Upper lobe of right lung (tissue), 1 donor: Measurements from ENCODE around the gene FOXN1. TPM values are rescaled to one million over a fixed set of nuclear protein-coding genes. Genes with fewer than 3 reads are reported as not detected.

ENCODE experiments used
- ATAC-seq: fragments of 200-7000 bp; cut with Tn5 transposase; one replicate; pipeline ENCODE4 v1.9.1; 2020; ENCODE audit warnings: mild to moderate bottlenecking, moderate library complexity
- DNase-seq: peaks from one replicate; pipeline ENCODE4 v3.0.0-alpha.2; 2020
- H3K27ac ChIP-seq: fragments of 200-600 bp; one replicate; pipeline ENCODE4 v1.8.0; 2022
- H3K27me3 ChIP-seq: fragments of 200-600 bp; one replicate; pipeline ENCODE4 v1.8.0; 2022; ENCODE audit warnings: mild to moderate bottlenecking
- H3K36me3 ChIP-seq: fragments of 200-600 bp; one replicate; pipeline ENCODE4 v1.8.0; 2022
- H3K4me1 ChIP-seq: fragments of 200-600 bp; one replicate; pipeline ENCODE4 v1.8.0; 2022
- H3K4me3 ChIP-seq: fragments of 200-600 bp; one replicate; pipeline ENCODE4 v1.8.0; 2022; ENCODE audit warnings: mild to moderate bottlenecking
- H3K9me3 ChIP-seq: fragments of 200-600 bp; one replicate; pipeline ENCODE4 v1.8.0; 2022
- intact Hi-C: fragments of 100-400 bp; cut with DNase I; formaldehyde crosslinking; loops from one replicate; pipeline ENCODE4 v1.11.0; 2022
- total RNA-seq: library from RNA; stranded (reverse); fragmentation: NEBNext Ultra II Directional; extraction: Animal tissue kit (Norgen Biotek cat#: 25700); gene quantifications from one replicate; pipeline ENCODE4 v1.2.1, GENCODE V29; 2021
- TF ChIP-seq, protein P1 (sequence below): fragments of 200-600 bp; IDR thresholded peaks from one replicate; pipeline ENCODE4 v1.8.0; 2022; ENCODE audit warnings: antibody characterized with exemption
- donor health status: DM: no; HTN: yes; CAD: no; lungs with severe emphysema.

Gene FOXN1
- total RNA-seq, 1 donor from 2014 or later = 0.35 TPM

DNA sequence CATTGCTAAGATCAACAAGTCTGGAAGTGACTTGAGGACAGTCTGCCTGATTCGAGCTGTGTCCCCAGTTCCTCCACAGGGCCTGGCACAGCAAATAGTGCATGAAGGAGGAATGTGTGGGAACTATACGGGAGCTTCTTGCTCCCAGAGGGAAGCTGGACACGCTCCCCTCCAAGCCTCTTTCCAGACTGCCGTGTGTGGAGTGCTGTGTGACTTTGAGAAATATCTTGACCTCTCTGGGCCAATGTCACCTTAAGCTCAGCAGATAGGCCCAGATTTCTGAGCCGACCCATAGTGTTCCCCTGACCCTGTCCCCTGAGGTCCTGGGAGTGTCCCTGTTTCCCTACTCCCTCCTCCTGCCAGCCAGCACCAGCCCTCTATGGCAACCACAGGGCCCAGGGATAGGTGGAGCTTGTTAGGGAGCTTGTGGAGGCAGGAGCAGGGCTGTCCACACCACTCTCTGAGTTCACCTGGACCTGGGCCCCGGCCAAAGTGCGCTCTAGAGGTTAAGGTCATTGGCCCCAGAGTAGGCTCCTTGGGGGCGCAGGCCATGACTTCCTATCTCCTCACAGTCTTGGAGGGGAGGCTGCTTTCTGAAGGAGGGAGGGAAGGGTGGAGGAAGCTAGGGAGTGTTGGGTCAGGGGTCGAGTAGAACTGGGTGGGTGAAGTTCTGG, 6.3 kb upstream of the FOXN1 start:
- no peak overlapping the region for H3K4me3 ChIP-seq
- H3K27me3 ChIP-seq = no peaks in the 10 kb centered on the region
- ATAC-seq (no peak), DNase-seq (no peak)
- intact Hi-C loops = loop anchor here (5.0 kb wide), 1 partner anchor 112 kb away; the partner anchor contains the start of gene RSKR
- H3K9me3 ChIP-seq = no peaks in the 10 kb centered on the region
- TF ChIP-seq, protein P1, sequence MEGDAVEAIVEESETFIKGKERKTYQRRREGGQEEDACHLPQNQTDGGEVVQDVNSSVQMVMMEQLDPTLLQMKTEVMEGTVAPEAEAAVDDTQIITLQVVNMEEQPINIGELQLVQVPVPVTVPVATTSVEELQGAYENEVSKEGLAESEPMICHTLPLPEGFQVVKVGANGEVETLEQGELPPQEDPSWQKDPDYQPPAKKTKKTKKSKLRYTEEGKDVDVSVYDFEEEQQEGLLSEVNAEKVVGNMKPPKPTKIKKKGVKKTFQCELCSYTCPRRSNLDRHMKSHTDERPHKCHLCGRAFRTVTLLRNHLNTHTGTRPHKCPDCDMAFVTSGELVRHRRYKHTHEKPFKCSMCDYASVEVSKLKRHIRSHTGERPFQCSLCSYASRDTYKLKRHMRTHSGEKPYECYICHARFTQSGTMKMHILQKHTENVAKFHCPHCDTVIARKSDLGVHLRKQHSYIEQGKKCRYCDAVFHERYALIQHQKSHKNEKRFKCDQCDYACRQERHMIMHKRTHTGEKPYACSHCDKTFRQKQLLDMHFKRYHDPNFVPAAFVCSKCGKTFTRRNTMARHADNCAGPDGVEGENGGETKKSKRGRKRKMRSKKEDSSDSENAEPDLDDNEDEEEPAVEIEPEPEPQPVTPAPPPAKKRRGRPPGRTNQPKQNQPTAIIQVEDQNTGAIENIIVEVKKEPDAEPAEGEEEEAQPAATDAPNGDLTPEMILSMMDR = no peak
- no peaks in the 10 kb centered on the region for H3K36me3 ChIP-seq
- no peak overlapping the region for H3K27ac ChIP-seq
- H3K4me1 ChIP-seq = no peaks in the 10 kb centered on the region

DNA sequence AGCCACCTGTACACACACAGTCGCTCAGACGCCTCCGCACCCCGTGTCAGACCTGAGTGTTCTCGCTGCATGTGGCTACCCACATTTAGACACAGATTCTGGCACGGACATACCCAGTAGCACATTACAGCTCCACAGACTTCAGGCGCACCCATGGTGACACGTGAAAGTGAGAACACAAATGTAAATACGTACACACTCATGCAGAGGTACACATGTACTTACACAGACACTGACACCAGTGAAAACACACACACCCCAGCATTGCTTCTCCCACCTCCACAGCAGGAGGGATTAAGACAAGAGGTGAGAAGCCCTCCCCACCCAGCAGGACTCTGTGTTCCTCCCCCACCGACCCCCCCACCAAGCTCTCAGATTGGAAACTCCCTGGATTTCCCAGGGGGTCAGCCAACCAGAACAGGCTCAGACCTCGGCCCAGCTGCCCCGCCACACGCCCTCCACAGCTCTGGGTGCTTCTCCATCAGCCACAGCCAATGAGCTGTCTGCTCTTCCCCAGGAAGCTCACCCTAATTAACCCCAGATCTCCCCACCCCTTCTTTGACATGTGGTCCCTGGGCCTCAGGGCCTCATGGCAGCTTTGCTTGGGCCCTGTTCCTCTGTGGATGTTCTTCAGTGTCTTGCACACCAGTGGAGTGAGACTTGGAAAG, 5.3 kb upstream of the FOXN1 start:
- Histone ChIP-seq H3K27ac (no peak overlapping the region), H3K4me3 (no peak overlapping the region), H3K9me3 (no peaks in the 10 kb centered on the region), H3K36me3 (no peaks in the 10 kb centered on the region), H3K4me1 (no peaks in the 10 kb centered on the region), H3K27me3 (no peaks in the 10 kb centered on the region)
- intact Hi-C loops = no loop called here
- ATAC-seq (no peak), DNase-seq (no peak)
- TF ChIP-seq, protein P1 = no peak

DNA sequence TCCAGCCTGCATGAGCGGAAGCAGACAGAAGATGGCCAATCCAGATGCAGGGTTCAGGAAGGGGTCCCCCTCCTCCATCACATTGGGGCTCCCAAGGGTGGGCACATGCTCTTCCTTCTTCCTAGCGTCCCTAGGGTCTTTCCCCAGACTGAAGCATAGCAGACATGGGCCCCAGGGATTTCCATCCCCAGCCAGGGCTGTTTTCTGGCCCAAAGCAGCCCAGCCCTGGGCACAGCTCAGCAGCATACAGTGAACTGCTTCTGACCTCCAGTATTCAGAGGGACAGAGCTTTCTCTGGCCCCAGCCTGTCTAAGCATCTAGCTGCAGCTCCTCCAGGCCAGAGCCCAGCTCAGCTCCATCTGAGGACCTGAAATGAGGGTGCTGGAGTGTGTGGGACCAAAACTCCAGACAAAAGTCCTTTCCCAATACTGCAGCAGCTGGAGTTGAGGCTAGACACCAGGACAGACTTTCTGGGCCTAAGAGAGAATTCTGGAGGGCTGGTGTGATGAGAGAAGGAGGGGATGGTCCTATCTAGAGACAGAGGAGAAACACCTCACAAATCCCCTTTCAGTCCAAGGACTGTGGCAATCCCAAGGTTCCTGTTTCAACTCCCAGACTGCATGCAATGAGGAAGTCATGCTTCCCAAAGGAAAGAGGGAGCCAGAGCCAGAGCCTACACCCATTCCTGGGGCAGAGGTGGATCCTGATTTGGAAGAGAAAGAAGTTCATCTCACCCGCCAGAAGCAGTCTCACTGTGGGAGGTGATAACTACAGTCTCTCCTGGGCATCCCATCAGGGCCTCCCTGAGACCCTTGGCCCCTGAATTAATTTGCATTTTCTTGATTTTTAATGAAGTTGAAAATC, 4.5 kb upstream of the FOXN1 start:
- DNase-seq = no peak
- Histone ChIP-seq H3K9me3 (no peaks in the 10 kb centered on the region), H3K27me3 (peaks cover 6% of the 10 kb centered on the region), H3K4me1 (no peaks in the 10 kb centered on the region), H3K27ac (no peak overlapping the region), H3K4me3 (no peak overlapping the region), H3K36me3 (no peaks in the 10 kb centered on the region)
- ATAC-seq = no peak
- TF ChIP-seq, protein P1 = no peak
- intact Hi-C loops = no loop called here

DNA sequence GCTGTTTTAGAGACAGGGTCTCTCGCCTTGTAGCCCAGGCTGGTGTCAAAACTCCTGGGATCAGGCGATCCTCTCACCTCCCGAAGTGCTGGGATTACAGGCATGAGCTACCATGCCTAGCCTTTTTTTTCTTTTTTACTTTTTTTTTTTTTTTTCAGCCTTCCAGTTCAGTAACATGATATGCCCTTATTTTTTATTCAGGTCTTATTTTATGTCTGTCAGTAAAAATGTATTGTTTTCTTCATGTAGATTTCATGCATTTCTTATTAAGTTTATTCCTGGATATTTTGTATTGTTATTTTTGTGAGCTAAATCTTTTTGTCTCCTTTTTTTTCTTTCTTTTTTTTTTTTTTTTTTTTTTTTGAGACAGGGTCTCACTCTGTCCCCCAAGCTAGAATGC, 2.7 kb upstream of the FOXN1 start:
- Histone ChIP-seq H3K27ac (no peak overlapping the region), H3K4me1 (no peaks in the 10 kb centered on the region), H3K36me3 (no peaks in the 10 kb centered on the region), H3K9me3 (no peaks in the 10 kb centered on the region), H3K4me3 (no peak overlapping the region), H3K27me3 (peaks cover 11% of the 10 kb centered on the region)
- ATAC-seq = no peak
- intact Hi-C loops = no loop called here
- TF ChIP-seq, protein P1 = no peak
- DNase-seq = no peak

DNA sequence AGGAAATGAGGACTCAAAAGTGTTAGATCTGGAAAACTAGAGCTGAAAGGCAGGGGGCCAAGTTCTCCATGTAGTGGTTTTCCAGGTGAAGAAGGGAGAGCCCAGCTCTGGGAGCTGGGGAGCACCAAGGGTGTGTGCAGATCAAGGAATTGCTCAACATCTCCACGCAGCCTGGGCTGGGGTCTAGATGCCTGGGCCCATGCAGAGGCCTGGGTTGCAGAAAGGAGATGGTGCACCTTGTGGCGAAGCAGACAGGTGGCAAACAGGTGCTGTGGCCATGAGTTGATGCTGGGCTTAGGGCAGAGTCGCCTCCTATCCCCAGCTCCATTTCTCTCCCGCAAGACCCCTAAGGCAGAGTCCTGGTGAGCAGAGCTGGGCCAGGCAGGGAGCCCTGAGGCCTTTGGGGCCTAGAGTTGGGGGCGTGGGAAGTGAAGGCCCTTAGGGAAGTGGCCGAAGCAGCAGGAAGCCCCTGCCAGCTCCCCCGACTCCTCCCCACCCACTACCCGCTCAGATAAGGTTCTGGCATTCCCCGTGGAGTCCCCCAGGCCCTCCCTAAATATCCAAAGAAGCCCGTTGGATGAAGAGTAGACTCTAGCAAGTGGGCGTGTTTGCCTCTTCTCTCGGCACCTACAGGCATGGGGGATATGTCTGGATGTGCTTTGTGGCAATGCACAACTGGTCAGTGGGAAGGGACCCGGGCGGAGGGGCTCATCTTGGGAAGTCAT, 777 bp downstream of the FOXN1 start:
- TF ChIP-seq, protein P1 = no peak
- Histone ChIP-seq H3K36me3 (no peaks in the 10 kb centered on the region), H3K4me3 (no peak overlapping the region), H3K27ac (no peak overlapping the region), H3K4me1 (no peaks in the 10 kb centered on the region), H3K27me3 (peaks cover 13% of the 10 kb centered on the region), H3K9me3 (no peaks in the 10 kb centered on the region)
- DNase-seq (no peak), ATAC-seq (no peak)
- intact Hi-C loops = no loop called here
